Fibroblast of skin of right biceps (primary cell): ENCODE results near the gene COX4I2.

ENCODE experiments used
- DNase-seq: peaks from one replicate; pipeline ENCODE4 v3.0.0-alpha.2; 2013

The COX4I2 gene

DNA sequence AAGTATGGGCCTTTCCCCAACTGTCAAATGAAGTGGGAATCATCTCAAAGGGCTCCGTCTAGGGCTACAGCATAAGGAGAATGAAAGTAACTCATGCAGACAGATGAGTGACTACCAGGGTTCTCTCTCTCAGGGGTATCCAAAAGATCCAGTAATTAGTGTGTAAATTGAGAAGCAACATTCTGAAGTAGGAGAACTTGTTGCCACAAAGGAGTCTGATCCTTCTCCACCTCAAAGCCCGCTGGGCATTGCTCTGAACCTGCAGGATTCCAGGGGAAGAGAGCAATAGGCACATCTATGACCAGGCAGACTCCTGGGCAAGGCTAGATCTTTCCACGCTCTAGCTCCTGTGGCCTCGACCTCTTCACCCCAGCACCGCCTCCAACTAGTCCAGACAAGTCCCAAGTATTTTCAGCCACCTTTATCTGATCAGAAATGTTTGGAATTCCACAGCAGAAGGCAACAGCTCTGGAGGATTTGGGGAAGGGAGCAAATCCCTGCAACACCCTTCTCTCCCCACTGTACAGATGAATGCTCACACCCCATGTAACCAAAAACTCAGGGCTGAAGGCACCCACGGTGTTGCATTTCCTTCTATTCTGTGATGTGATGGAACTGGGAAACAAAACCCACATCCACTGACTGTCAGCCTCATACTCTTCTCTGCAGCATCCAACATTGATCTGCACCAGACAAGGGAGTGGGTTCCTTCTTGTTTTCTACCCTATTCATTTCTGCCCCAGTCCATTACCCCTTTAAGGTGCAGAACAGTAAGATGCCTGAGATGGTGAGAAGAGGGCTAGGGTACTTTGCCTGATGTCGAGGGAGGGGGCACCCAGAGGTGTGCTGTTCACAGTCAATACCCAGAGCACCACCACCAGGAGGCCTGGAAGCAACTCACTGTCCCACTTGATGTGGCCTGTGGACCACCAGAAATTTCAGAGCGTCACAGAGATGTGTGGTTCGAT, 41.0 kb downstream of the COX4I2 start:
- peak; percentile 26 for DNase-seq

- DNase-seq = no peak
Observed at GRCh38 chr20:31679357-31680285, 41.9 kb downstream of the COX4I2 start.

DNA sequence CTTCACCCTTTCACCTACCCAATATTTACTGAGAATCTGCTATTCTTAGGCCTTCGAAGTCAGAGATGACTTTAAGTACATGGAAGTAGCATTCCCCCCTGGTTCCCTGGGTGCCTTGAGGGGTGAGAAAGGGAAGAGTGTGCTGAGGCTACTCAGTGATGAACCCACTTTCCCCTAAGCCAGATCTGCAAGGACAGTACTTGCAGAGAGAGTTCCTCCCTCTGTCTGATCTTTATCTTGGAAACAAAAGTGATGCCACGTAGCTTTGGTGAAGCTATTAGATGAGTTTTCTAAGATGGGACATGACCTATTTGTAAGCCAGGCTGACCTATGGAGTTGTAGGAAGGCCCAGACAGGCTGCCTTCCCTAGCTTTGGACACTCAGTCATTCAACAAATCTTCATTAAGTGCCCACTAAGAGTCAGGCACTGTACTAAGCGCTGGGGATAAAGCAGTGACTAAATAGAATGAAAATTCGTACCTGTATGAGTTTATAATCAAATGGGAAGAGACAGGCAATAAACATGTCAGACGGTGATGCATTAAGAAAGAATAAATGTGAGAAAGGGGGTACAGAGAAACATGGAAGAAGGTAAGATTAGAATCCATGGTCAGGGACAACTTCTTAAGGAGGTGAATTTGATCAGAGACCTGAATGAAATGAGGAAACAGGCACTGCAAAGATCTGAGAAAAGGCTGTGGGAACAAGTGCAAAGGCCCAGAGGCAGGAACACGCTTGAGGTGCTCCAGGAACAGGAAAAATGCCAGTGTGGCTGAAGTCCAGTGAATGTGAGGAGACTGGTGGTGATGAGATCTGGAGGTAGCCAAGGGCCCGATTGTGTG, 42.8 kb downstream of the COX4I2 start:
- DNase-seq = no peak

DNA sequence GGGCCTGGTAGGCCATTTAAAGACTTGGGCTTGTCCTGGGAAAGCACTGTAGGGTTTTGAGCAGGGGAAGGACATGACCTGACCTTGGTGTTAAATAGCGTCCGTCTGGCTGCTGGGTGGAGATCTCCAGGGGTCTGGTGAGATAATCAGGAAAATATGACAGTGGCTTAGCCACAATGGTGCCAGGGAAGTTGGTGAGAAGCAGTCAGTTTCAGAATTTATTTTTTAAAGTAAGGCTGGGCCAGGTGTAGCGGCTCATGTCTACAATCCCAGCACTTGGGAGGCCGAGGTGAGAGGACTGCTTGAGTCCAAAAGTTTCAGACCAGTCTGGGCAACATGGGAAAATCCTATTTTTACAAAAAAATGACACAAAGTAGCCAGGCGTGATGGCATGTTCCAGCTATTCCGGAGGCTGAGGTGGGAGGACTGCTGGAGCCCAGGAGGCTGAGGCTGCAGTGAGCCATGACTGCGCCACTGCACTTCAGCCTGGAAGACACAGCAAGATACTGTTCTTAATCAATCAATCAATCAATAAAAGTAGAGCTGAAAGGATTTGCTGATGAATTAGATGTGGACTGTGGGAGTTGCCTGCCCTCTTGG, 43.5 kb downstream of the COX4I2 start:
- no peak for DNase-seq

GRCh38 chr20:31681769-31682168, 44.1 kb downstream of the COX4I2 start:
- no peak for DNase-seq

DNA sequence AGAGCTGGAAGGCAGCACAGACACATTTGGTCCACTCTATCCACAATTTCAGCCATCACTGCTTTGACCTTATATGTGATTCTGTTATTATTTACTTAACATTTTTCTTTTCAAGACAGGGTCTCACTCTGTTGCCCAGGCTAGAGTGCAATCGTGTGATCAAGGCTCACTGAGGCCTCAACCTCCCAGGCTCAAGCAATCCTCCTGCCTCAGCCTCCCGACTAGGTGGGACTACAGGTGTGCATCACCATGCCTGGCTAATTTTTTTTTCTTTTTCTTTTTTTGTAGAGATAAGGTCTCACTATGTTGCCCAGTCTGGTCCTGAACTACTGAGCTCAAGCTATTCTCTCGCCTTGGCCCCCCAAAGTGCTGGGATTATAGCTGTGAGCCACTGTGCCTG, 44.6 kb downstream of the COX4I2 start:
- no peak for DNase-seq

GRCh38 chr20:31682927-31683326, 45.2 kb downstream of the COX4I2 start:
- DNase-seq = no peak

GRCh38 chr20:31684153-31685015, 46.7 kb downstream of the COX4I2 start:
- no peak for DNase-seq

GRCh38 chr20:31685853-31686643, 48.3 kb downstream of the COX4I2 start:
- no peak for DNase-seq

- no peak for DNase-seq
Observed at GRCh38 chr20:31687777-31688176, 50.1 kb downstream of the COX4I2 start.

DNA sequence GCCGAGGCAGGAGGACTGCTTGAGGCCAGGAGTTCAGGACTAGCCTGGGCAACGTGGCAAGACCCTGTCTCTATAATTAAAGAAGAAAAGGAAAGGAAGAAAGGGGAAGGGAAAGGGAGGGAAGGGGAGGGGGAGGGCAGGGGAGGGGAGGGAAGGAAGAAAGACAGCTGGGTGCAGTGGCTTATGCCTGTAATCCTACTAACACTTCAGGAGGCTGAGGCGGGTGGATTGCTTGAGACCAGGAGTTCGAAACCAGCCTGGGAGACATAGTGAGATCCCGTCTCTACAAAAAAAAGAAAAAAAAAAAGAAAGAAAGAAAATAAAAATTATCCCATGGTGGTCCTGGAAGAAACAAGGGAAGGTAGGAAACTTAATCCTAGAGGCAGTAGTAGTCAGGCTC, 51.4 kb downstream of the COX4I2 start:
- DNase-seq = no peak

GRCh38 chr20:31690124-31690666, 52.5 kb downstream of the COX4I2 start:
- no peak for DNase-seq

GRCh38 chr20:31691646-31692275, 54.0 kb downstream of the COX4I2 start:
- DNase-seq = peak; percentile 63

GRCh38 chr20:31693402-31693801, 55.7 kb downstream of the COX4I2 start:
- DNase-seq = no peak

GRCh38 chr20:31693987-31694661, 56.4 kb downstream of the COX4I2 start:
- DNase-seq = no peak
